DND-41 (cell line): ENCODE results near the gene TMEM163.
A peak's percentile ranks its signal among the peaks of the same experiment; 100 is the strongest.

Source experiments
- ATAC-seq: fragments of 200-7000 bp; cut with Tn5 transposase; 3 replicates; pipeline ENCODE4 v1.9.1; 2021; ENCODE audit warnings: low read depth; ENCODE audit not compliant: insufficient read depth
- DNase-seq: peaks from one replicate; pipeline ENCODE4 v3.0.0-alpha.2; 2020
- H2AFZ ChIP-seq: 2 replicates; pipeline ENCODE4 v1.6.0; 2012; ENCODE audit warnings: low read depth, low read length
- H3K27ac ChIP-seq: 2 replicates; pipeline ENCODE4 v1.5.1; 2012; ENCODE audit warnings: low read length, inconsistent platforms
- H3K27me3 ChIP-seq: fragments of 200-600 bp; sonication (generic); 2 replicates; pipeline ENCODE4 v1.6.0; 2012; ENCODE audit warnings: low read length, mild to moderate bottlenecking, inconsistent platforms; ENCODE audit not compliant: insufficient read depth, poor library complexity
- H3K36me3 ChIP-seq: 2 replicates; pipeline ENCODE4 v1.5.1; 2012; ENCODE audit warnings: low read length, inconsistent platforms; ENCODE audit not compliant: insufficient read depth
- H3K4me1 ChIP-seq: 2 replicates; pipeline ENCODE4 v1.5.1; 2012; ENCODE audit warnings: mild to moderate bottlenecking, low read length; ENCODE audit not compliant: insufficient read depth
- H3K4me2 ChIP-seq: 2 replicates; pipeline ENCODE4 v1.6.0; 2012; ENCODE audit warnings: mild to moderate bottlenecking, moderate library complexity, low read length, inconsistent platforms; ENCODE audit not compliant: insufficient read depth
- H3K4me3 ChIP-seq, 2 experiments: fragments of 200-600 bp in 1 of 2; shearing (Covaris generic) in 1 of 2; 2 replicates each; pipeline ENCODE4 v1.5.1; 2012 to 2016; ENCODE audit warnings: inconsistent platforms in 2 of 2, low read length in 2 of 2, mild to moderate bottlenecking in 2 of 2, low read depth in 1 of 2, moderate library complexity in 1 of 2
- H3K79me2 ChIP-seq: 2 replicates; pipeline ENCODE4 v1.6.0; 2012; ENCODE audit warnings: low read length, inconsistent platforms; ENCODE audit not compliant: insufficient read depth
- H3K9ac ChIP-seq: 2 replicates; pipeline ENCODE4 v1.6.0; 2012; ENCODE audit warnings: low read depth, mild to moderate bottlenecking, inconsistent platforms, low read length, moderate library complexity
- H3K9me3 ChIP-seq: 2 replicates; pipeline ENCODE4 v1.5.1; 2012; ENCODE audit warnings: low read length, moderate library complexity, mild to moderate bottlenecking, inconsistent platforms; ENCODE audit not compliant: insufficient read depth, severe bottlenecking
- H4K20me1 ChIP-seq: 2 replicates; pipeline ENCODE4 v1.6.0; 2012; ENCODE audit warnings: low read length; ENCODE audit not compliant: insufficient read depth
- EZH2 ChIP-seq: IDR thresholded peaks from 3 replicates; pipeline ENCODE4 v1.6.1; 2012; ENCODE audit warnings: borderline replicate concordance, low read depth, mild to moderate bottlenecking, moderate library complexity, low read length, inconsistent platforms; ENCODE audit not compliant: severe bottlenecking
- TF ChIP-seq, protein P1 (sequence below): IDR thresholded peaks from 2 replicates; pipeline ENCODE4 v1.5.1; 2012; ENCODE audit warnings: borderline replicate concordance, low read length, moderate library complexity, mild to moderate bottlenecking; ENCODE audit not compliant: poor library complexity, severe bottlenecking; ENCODE audit errors: extremely low read depth

TMEM163 gene

DNA sequence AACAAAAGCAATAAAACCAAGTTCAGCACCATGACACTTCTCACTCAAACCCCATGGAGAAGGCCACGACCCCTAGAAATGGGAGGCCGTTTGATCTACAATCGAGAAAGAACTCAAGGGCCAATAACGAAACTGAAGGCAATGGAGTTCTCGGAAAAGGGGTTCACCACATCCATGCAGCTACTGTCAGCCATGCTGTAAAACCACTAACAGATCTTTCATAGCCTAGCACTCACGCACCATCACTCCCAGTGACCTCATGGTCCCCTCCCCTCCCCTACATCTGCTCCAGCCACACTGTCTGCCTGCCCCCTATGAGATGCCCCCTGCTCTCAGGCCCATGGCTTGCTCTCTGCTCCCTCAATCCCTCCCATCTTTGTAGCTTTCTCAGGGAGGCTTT is 135.3 kb downstream of the TMEM163 start:
- DNase-seq: peak; percentile 66
- Histone ChIP-seq H3K9ac (no peak overlapping the region), H3K9me3 (no peaks in the 10 kb centered on the region), H2AFZ (no peak overlapping the region), H3K4me2 (no peak overlapping the region), H3K36me3 (no peaks in the 10 kb centered on the region), H3K27me3 (no peaks in the 10 kb centered on the region), H3K4me3 (no peak overlapping the region), H3K4me1 (peaks cover 16% of the 10 kb centered on the region), H4K20me1 (no peaks in the 10 kb centered on the region), H3K27ac (no peak overlapping the region), H3K79me2 (no peaks in the 10 kb centered on the region)
- TF ChIP-seq EZH2: no peak
- TF ChIP-seq, protein P1, sequence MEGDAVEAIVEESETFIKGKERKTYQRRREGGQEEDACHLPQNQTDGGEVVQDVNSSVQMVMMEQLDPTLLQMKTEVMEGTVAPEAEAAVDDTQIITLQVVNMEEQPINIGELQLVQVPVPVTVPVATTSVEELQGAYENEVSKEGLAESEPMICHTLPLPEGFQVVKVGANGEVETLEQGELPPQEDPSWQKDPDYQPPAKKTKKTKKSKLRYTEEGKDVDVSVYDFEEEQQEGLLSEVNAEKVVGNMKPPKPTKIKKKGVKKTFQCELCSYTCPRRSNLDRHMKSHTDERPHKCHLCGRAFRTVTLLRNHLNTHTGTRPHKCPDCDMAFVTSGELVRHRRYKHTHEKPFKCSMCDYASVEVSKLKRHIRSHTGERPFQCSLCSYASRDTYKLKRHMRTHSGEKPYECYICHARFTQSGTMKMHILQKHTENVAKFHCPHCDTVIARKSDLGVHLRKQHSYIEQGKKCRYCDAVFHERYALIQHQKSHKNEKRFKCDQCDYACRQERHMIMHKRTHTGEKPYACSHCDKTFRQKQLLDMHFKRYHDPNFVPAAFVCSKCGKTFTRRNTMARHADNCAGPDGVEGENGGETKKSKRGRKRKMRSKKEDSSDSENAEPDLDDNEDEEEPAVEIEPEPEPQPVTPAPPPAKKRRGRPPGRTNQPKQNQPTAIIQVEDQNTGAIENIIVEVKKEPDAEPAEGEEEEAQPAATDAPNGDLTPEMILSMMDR: no peak
- ATAC-seq: peak; percentile 83

DNA sequence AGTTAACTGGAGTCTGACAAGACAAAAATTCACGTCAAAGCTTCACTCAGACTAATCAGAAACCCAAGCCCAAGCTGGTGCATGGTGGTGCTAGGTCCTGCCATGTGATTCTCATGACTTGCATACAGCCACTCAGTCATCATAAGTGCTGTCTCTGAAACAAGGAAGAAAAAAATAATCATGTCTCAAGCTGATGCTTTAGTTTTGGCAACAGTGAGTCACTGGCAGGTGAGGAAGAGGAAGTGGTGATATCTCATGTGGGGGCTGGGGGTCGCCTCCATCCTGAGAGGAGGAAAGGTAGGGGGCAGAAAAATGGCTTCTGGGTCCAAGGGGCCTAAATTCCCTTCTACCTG is 136.3 kb downstream of the TMEM163 start:
- DNase-seq (peak; percentile 36), ATAC-seq (peak; percentile 29; the same call in 1 of the 3 replicates)
- Histone ChIP-seq H3K4me2 (no peak overlapping the region), H2AFZ (no peak overlapping the region), H3K9me3 (no peaks in the 10 kb centered on the region), H4K20me1 (no peaks in the 10 kb centered on the region), H3K36me3 (no peaks in the 10 kb centered on the region), H3K27ac (no peak overlapping the region), H3K4me3 (no peak overlapping the region), H3K4me1 (peaks cover 16% of the 10 kb centered on the region), H3K27me3 (no peaks in the 10 kb centered on the region), H3K79me2 (no peaks in the 10 kb centered on the region), H3K9ac (no peak overlapping the region)
- no peak for TF ChIP-seq EZH2
- TF ChIP-seq, protein P1: no peak

DNA sequence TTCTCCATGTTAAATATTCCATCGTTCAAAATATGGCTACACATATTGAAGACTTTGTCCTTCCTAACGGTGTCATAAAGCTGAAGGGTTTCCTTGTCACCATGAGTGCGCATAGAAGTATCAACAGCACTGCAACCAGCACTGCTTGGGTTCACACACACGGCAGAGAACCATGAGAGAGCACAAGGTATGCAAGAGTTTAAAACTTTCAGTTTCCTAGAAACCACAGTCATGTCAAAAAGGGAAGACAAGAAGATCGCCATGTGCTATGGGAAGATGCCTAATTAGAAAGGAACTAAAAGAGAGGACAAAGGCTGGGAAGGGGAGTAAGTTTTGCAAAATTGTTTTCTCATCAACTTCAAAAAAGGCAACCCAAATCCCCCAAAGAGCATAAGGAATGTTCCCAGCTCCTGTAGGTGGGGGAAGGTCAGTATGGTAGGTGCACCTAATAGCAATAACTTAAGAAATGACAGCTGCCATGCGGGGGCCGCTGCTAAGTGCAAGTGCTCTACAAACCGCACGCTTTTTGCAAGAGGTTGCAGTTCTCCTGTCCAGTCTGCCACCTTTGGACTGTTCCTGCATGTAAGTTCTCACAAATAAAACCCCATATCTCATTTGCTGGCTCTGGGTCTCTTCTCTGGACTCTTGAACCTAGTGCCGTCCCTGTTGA is 136.8 kb downstream of the TMEM163 start:
- Histone ChIP-seq H4K20me1 (no peaks in the 10 kb centered on the region), H3K27ac (no peak overlapping the region), H3K4me1 (peaks cover 16% of the 10 kb centered on the region), H3K9ac (no peak overlapping the region), H3K4me2 (no peak overlapping the region), H3K36me3 (no peaks in the 10 kb centered on the region), H3K79me2 (no peaks in the 10 kb centered on the region), H3K27me3 (no peaks in the 10 kb centered on the region), H3K4me3 (no peak overlapping the region), H2AFZ (no peak overlapping the region), H3K9me3 (no peaks in the 10 kb centered on the region)
- ATAC-seq (no peak), DNase-seq (no peak)
- TF ChIP-seq, protein P1: no peak
- no peak for TF ChIP-seq EZH2

DNA sequence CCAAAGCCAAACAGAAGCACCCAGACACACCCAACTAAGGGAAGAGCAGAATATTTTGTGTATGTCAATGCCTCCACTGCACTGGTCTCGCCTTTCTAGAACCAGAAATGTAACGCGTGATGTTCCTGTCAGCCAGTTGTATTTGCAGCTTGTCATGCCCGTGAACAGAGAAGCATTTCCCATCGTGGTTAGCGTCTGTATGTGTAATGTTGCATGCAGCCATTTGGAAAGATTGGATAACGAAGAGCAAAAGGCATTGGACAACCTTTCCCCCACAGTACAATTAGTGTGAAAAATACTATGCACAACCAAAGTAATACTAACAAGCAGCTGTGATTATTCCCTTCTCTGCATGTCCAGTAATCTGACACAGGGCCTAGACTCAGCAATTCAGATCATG is 140.5 kb downstream of the TMEM163 start:
- no peak overlapping the region for H3K9ac ChIP-seq
- ATAC-seq (no peak), DNase-seq (no peak)
- H4K20me1 ChIP-seq: no peaks in the 10 kb centered on the region
- no peak overlapping the region for H3K4me2 ChIP-seq
- H3K4me1 ChIP-seq: peaks cover 9% of the 10 kb centered on the region
- no peaks in the 10 kb centered on the region for H3K27me3 ChIP-seq
- H3K27ac ChIP-seq: no peak overlapping the region
- H2AFZ ChIP-seq: no peak overlapping the region
- no peaks in the 10 kb centered on the region for H3K79me2 ChIP-seq
- no peaks in the 10 kb centered on the region for H3K9me3 ChIP-seq
- no peaks in the 10 kb centered on the region for H3K36me3 ChIP-seq
- TF ChIP-seq, protein P1: no peak
- no peak for TF ChIP-seq EZH2
- H3K4me3 ChIP-seq: no peak overlapping the region
